IPS-18c (cell line): ENCODE data around the gene UBE2E2.

Experiments
- H3K4me3 ChIP-seq: 2 replicates; pipeline ENCODE4 v1.7.0; 2013; ENCODE audit warnings: low read depth, mild to moderate bottlenecking, low read length, moderate library complexity; ENCODE audit not compliant: insufficient read depth
- H3K9me3 ChIP-seq: one replicate; pipeline ENCODE4 v1.6.1; 2013; ENCODE audit warnings: mild to moderate bottlenecking, low read length, moderate library complexity; ENCODE audit not compliant: control insufficient read depth, insufficient read depth

The UBE2E2 gene

DNA sequence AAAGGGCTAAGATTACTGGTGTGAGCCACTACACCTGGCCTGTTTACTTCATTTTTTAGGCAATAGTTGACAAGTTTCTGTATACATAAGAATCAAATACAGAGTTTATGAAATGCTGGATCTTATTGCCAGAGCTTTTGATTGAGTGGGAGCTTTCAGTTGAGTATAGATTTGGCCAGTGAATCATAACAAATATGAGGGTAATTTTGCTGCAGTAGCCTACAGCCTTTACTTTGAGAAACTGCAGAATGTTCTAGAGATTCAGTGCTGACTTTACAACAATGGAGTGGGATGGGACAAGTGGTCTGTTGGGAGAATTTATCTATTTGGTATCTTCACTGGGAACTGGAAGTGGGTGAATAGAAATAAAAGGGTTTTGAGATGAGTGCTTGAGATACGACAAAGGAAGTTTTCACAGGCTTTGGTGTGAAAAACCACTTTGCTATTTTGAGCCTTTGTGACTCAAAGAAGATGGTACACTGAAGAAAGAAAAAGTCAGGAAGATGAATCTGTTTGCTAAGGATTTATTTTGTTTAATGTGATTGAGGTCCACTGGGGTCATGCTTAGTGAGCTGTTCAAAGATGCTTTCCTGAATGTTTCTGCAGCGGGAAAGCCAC, 227.8 kb downstream of the UBE2E2 start:
- Histone ChIP-seq H3K4me3 (no peak overlapping the region), H3K9me3 (no peaks in the 10 kb centered on the region)

DNA sequence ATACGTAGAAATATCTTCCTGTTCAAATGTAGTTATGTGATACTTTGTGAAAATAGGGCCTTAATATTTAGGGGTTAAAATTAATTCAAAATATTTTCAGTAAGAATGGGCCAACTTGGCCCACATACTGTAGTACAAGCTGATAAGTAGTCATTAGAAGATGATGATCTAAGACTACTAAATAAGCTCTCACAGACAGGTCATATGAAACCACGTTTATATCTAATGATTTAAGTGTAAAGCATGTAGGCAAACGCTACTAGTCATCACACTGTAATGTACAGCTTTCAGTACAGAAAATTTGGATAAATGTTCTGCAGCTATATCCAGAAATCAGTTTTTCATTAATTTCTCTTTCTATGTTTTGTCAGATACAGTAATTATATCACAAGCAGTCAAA, 228.6 kb downstream of the UBE2E2 start:
- no peak overlapping the region for H3K4me3 ChIP-seq
- no peaks in the 10 kb centered on the region for H3K9me3 ChIP-seq

DNA sequence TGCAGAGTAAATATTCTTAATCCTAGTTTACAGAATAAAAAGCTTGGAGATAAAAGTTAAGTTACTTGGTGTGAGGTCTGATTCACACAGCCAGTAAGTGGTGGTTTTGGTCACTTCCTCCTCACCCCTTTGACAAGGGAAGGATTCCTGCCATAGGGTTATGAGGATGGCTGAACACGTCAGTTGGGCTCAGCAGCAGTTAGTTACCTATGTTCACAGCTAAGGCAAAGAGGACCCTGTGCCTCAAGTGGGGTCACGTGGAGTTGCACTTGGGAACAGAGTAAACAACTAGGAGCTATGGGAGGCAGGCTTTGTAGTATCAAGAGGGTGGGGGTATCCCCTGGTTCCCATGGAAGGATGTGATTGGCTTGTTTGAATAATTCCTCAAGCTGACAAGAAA, 232.2 kb downstream of the UBE2E2 start:
- Histone ChIP-seq H3K4me3 (no peak overlapping the region), H3K9me3 (no peaks in the 10 kb centered on the region)

DNA sequence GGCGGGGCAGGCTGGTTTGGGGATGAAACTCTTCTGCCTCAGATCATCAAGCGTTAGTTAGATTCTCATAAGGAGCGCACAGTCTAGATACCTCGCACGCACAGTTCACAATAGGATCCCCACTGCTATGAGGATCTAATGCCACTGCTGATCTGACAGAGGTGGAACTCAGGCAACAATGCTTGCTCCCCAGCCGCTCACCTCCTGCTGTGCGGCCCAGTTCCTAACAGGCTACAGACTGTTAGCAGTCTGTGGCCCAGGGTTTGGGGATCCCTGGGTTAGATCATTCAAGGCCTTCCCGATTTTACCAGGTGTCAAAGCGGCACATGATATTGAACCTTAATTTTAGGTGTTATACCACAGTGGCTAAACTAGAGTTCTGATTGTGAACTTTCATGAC, 232.8 kb downstream of the UBE2E2 start:
- Histone ChIP-seq H3K4me3 (no peak overlapping the region), H3K9me3 (no peaks in the 10 kb centered on the region)

DNA sequence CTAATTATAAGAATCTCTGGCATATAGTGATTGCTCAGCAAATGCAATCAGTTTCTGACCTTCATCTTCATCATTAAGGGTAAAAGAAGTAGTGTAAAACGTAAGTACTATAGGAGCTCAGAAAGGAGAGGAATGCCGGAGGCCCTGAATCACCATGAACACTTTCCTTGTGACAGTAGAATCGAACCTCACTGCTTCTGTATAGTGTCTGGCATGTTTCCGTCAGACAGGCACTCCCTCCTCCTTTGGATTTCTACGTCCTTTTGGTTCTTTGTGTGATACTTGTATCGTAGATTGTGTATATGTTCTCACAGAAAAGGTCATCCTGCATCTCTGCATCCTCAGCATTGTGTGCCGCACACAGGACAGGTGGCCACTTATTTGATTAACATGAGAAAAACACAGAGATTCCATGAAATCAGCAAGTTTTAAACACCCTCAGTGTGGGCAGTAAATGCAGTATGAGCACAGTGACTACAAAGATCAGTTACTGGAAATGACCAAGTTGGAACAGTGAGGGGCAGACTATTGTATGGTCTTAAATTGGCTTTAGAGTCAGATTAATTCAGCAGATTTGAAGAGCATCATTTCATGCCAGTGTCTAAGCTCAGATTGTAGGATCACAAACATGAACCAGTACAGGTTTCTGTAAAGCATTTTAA, 234.5 kb downstream of the UBE2E2 start:
- H3K4me3 ChIP-seq: no peak overlapping the region

DNA sequence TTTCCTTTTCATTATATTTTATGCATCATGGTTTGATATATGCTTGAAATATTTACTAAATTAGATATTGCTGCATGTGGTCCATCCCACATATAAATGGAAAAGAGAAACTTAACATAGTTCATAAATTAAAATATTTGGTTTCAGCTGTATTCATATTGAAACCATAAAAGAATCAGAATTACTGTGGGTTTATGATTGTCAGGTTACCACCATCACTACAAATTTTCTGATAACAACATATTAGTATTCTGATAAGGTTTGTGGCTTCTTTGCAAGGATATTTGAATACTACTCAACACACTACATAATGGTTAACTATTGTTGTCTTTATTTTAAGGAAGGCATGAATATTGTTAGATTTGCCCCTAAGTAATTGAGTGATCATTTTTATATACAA, 235.5 kb downstream of the UBE2E2 start:
- no peak overlapping the region for H3K4me3 ChIP-seq
- no peaks in the 10 kb centered on the region for H3K9me3 ChIP-seq

More for the DNA sequence above, 234.5 kb downstream of the UBE2E2 start:
- no peaks in the 10 kb centered on the region for H3K9me3 ChIP-seq

DNA sequence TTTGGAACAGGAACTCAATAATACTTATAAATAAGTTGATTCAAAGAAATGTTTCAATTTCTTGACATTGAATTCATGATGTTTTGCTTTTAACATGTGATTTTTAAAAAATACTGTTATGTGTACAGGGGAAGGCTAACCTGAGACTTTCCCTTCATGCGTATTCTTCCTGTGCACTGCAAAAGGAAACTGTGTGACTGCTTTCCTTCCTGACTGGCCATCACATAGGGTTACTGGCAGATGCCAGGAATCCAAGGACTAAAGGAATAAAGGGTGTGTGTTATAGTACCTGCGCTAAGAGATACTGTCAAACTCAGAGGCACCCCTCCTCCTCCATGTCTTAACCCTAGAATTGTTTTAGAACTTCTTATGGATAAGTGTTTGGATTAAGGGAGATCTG, 236.0 kb downstream of the UBE2E2 start:
- Histone ChIP-seq H3K4me3 (no peak overlapping the region), H3K9me3 (no peaks in the 10 kb centered on the region)

DNA sequence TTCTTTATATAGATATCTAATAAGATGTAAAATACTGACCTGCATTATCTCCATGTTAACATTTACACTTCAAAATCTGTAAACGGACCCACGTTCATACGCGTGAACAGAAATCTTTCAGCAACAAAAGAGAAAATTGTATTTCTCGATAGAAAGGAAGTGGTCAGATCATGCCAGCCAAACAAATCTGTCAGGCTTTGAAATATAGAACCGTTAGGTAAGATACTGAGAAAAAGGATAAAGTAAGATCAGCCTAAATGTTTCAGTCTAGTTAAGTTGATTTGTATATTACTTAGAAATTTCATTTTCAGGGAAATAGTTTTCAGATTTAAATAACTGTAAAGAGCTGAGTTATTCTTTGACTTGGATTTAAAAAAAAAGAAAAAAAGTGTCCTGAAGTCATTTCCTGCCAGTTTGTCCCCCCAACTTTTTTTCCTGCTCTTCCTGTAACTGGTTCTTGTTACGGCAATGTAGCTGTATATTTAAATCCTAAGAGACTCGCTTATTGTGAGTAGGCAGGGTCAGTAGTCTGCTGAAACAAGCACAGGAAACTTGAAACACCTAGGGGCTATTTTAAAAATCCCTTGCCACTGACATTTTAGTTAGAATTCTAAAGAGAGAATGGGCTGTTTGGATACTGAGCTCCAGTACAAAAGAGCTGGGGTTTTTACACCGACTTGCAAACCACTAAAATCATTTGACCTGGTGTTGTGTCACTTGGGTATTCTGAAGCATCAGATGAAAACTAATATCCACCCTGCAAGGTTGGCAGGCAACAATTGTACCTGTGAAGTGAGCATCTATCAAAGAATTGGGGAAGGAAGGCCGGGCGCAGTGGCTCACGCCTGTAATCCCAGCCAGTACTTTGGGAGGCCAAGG, 237.5 kb downstream of the UBE2E2 start:
- Histone ChIP-seq H3K4me3 (no peak overlapping the region), H3K9me3 (no peaks in the 10 kb centered on the region)

DNA sequence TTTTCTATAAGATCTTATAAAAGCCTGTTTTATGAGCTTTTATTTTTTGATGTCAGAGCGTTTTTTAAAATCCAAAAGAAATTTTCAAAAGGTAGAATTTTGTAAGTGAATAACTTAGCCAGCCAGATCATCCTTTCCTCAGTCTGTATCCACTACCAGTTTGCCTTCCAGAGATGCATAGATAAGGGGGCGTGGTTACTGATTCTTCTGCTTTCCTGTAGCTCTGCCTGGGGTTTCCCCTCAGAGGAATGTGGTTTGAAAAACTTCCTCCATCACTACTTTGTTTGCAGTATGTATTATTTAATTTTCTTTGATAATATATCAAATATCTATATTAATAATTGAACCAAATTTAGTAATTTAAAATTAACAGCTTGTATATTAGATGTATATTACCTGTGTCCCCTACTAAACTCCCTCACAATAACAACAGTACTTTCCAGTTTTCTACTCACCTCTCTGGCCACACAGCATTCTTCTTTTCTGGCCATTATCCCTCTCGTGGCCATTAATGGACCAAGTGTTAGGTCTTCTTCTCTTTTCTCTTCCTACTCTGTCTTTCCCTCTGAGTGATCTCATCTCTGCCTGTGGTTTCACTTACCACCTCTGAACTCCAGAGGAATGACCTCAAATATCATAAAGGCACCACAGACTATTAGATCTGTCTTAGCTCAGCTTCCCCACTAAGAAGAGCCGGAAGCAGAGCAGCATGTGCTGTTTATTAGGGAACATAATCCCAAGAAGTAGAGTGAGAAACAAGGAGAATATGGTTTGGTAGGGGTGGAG, 239.7 kb downstream of the UBE2E2 start:
- Histone ChIP-seq H3K9me3 (no peaks in the 10 kb centered on the region), H3K4me3 (no peak overlapping the region)

DNA sequence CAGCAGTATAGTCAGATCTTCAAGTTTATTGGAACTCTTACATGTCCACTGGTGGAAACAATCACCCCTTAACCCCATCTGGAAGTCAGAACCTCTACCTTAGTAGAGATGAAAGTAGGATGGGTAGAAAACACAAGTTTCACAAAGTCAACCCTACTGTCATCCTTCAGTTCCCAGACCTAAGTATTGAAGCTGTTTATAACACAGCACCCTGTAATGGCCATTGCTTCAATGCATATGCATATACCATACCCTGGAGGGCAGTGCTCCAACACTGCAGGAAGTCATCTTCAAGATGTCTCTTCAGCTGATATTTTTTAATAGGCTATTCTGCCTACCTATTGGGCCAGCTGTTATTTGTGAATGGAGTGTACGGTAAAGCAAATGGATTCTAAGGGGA, 241.3 kb downstream of the UBE2E2 start:
- H3K9me3 ChIP-seq: no peaks in the 10 kb centered on the region
- H3K4me3 ChIP-seq: no peak overlapping the region

DNA sequence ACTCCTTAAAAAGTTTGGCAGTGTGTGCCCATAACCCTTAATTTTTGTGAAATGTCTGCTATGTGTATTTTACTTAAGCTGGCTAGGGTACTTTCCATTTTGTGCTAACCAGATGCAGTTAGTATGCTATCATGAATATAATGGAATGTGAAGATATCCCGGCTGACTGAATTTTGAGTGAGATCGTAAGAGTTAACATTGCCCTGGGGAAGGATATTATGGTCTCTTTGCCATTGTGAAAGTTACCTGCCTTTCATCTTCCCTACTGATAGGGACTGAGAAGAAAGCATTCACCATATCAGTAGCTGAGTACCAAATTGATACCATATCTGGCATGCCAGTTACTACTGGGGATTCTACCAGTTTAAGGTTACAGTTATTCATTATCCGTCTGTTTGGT, 243.2 kb downstream of the UBE2E2 start:
- H3K4me3 ChIP-seq: no peak overlapping the region
- H3K9me3 ChIP-seq: no peaks in the 10 kb centered on the region

DNA sequence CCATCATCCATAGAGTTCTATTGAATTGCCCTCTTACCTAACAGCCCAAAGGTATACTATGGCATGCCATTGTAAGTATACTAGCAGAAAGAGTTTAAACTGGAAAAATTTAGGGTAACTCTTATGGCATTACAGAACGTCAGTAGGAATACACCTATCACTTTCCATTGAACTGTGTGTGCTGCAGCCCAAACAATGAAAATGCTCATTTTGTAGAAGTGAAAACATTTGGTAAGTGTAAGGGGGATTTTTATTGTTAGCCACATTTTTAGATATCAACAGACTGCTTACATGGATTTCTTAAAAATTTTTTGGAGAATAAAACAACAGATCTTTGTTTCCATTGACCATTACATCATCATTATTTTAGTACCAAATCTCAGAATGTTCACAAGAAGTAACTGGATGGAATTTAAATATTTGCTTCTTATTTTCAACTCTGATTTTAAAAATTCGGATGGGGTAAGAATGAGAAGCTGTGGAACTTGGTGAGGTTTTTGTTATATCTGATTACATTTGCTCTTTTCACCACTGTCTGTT, 245.9 kb downstream of the UBE2E2 start:
- Histone ChIP-seq H3K4me3 (no peak overlapping the region), H3K9me3 (no peaks in the 10 kb centered on the region)

DNA sequence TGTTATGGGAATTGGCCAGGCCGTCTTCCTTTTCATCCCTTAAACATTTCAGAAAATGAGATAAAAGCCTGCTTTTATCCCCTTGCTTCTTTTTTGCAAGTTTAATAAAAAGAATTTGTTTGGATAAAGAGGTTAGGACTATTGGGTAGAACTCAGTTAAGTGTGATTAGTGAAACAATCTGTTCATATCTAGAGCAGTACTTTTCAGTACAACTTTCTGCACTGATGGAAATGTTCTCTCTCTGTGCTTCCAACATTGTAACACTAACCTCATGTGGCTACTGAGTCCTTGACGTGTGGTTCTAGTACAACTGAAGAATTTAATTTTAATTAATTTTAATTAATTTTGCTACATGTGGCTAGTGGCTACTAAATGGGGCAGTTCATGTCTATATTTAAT, 246.9 kb downstream of the UBE2E2 start:
- H3K9me3 ChIP-seq: no peaks in the 10 kb centered on the region
- no peak overlapping the region for H3K4me3 ChIP-seq

DNA sequence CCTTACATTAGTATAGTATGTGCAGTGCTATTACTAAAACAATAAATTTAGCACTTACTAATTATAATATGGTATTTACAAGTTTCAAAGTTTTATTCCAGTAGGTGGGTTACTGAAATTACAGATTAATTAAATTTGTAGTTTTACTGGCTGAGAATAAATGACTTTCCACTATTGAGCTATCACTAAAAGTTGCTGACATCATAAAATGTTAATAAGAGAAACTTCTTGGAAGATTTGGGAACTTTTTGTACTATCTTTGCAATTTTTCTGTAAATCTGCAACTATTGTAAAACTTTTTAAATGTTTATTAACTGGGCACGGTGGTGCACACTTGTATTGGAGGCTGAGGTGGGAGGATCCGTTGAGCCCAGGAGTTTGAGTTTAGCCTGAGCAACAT, 247.7 kb downstream of the UBE2E2 start:
- no peaks in the 10 kb centered on the region for H3K9me3 ChIP-seq

DNA sequence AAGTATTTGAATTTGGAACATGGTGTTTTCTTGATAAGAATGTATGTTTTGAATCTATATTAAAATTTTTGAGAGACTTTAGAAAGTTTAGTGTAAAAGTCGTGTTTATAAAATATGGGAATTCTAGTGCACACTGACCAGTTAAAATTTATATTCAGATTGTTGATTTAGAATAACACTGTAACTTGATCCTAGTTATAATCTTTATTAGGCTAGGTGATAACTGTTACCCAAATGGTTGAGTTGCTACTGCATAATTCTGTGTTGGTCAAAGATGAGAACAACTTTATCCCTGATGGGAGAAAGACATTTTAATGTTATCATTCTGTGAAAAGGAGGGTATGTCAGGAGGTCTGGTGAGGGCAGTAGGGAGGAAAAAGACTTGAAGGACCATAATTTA, 249.3 kb downstream of the UBE2E2 start:
- Histone ChIP-seq H3K4me3 (no peak overlapping the region), H3K9me3 (no peaks in the 10 kb centered on the region)

More for the DNA sequence above, 247.7 kb downstream of the UBE2E2 start:
- H3K4me3 ChIP-seq: no peak overlapping the region

DNA sequence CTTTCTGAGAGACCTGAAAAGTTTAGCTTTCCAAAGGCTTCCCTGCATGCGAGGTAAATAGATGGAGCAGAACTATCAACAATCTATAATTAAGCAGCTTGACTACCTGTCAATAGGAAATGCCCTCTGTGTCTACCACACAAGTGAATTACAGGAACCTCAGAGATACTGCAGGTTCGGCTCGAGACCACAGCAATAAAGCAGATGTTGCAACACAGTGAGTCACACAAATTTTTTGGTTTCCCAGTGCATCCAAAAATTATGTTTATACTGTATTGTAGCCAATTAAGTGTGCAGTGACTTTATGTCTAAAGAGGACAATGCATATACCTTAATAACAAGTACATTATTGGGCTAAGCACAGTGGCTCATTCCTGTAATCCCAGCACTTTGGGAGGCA, 252.0 kb downstream of the UBE2E2 start:
- H3K9me3 ChIP-seq: no peaks in the 10 kb centered on the region

DNA sequence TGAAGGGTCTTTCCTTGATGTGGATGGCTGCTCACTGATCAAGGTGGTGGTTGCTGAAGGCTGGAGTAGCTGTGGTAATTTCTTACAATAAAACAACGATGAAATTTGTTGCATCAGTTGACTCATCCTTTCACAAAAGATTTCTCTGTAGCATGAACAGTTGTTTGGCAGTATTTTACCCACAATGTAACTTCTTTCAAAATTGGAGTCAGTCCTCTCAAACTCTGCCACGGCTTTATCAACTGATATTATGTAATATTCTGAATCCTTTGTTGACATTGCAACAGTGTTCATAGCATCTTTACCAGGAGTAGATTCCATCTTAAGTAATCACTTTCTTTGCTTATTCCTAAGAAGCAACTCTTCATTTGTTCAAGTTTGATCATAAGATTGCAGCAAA, 252.6 kb downstream of the UBE2E2 start:
- no peak overlapping the region for H3K4me3 ChIP-seq
- H3K9me3 ChIP-seq: no peaks in the 10 kb centered on the region

More for the DNA sequence above, 252.0 kb downstream of the UBE2E2 start:
- no peak overlapping the region for H3K4me3 ChIP-seq
